Measurements from ENCODE around the gene MAGT1. TPM values are rescaled to one million over a fixed set of nuclear protein-coding genes. Genes with fewer than 3 reads are reported as not detected.
"Not testable (repeated sequence)": the region's sequence is repeated elsewhere in the genome, so short reads cannot be mapped to it uniquely, and the experiment has no call there.

MAGT1 gene
- total RNA-seq: 55.6 TPM
- long read RNA-seq, full-length matches to known transcripts: 3 of 10 reads
- long read RNA-seq, partial matches to known transcripts: 2 of 10 reads
- long read RNA-seq, other reads (novel, unspliced or antisense): 5 of 10 reads

DNA sequence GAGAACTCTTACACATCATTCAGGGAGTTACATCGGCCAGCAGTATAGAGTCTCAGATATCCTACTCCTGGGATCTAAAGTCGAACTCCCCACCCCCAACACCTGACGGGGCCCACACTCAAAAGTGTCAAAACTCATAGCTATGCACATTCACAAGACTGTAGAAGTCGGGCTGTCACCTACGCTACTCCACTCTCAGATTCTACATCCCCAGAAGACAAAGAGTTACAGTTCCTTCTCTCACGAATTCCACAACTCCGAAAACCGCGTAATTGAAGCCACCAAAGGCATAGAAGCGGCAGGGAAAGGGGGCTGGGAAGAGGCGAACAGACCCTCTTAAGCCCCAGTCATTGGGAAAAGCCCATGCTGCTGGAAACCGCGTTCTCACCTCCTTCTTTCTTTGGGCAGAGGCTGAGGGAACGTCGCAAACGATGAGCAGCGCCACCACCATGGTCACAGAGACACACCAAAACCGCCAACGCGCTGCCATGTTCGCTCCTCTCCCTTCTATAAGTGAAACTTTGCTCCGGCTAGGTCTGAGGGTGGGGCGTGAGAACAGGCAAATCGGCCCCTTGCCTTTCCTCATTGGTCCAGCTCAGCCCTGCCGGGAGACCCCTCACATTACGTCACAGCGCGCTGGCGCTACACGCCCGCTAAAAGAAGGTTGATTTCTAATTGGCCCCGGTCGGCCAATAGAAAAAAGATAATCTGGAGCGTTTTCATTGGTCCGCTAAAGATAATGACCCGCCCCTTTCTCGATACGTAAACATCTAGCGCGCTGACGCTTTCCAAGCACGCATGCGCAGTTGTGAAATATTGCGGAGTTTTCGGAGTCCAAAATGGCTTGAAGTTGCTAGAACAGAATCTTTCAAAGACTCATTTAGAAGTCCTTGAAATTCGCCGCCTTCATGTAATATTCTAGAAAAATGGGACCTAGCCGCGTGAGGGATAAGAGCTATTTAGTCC lies at the start of gene MAGT1:
MAGT1 (minus strand) TSS at position 515 of the 966 bp plus-strand sequence; CDS start at position 490, 25 bp downstream.
- peak; percentile 94 for DNase-seq (ENCODE audit: missing footprints)
- intact Hi-C loops (cut with DNase I): loop anchor here (10.0 kb wide), 1 partner anchor 450 kb away; the partner anchor contains the start of gene FGF16

DNA sequence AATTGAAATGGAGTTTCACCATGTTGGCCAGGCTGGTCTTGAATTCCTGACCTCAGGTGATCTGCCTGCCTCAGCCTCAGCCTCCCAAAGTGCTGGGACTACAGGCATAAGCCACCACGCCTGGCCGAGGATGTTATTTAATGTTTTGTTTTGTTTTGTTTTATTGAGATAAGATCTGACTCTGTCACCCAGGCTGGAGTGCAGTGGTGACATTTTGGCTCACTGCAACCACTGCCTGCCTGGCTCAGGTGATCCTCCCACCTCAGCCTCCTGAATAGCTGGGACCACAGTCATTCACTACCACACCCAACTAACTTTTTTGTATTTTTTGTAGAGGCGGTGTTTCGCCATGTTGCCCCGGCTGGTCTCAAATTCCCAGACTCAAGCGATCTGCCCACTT lies 49.8 kb upstream of the MAGT1 start:
- DNase-seq (ENCODE audit: missing footprints); ATAC-seq; intact Hi-C loops (cut with DNase I): not testable (repeated sequence)

More for the DNA sequence above, at the start of gene MAGT1:
- ATAC-seq: peak; percentile 97

GRCh38 chrX:77938083-77938680 lies 42.9 kb upstream of the MAGT1 start:
- intact Hi-C loops (cut with DNase I): no loop called here
- DNase-seq (ENCODE audit: missing footprints): no peak
- ATAC-seq: no peak

DNA sequence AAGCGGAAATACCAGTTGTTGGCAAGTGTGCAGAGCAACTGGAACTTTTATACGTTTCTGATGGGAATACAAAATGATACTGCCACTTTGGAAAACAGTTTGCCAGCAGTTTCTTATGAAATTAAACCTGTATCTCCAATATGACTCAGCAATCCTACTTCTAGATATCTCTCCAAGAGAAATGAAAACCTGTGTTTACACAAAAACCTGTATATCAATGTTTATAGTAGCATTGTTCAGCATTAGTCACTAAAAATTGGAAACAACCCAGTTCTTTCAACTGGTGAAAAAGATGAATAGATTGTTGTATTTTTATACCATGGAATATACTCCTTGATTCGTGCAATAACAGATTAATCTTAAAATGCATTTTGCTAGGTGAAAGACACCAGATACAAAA lies 42.1 kb upstream of the MAGT1 start:
- DNase-seq (ENCODE audit: missing footprints) (no peak), ATAC-seq (no peak)
- intact Hi-C loops (cut with DNase I): no loop called here

GRCh38 chrX:77936299-77936698 lies 41.1 kb upstream of the MAGT1 start:
- DNase-seq (ENCODE audit: missing footprints) (no peak), ATAC-seq (no peak)
- intact Hi-C loops (cut with DNase I): no loop called here

GRCh38 chrX:77935886-77936285 lies 40.7 kb upstream of the MAGT1 start:
- DNase-seq (ENCODE audit: missing footprints) (no peak), ATAC-seq (no peak)
- intact Hi-C loops (cut with DNase I): no loop called here

DNA sequence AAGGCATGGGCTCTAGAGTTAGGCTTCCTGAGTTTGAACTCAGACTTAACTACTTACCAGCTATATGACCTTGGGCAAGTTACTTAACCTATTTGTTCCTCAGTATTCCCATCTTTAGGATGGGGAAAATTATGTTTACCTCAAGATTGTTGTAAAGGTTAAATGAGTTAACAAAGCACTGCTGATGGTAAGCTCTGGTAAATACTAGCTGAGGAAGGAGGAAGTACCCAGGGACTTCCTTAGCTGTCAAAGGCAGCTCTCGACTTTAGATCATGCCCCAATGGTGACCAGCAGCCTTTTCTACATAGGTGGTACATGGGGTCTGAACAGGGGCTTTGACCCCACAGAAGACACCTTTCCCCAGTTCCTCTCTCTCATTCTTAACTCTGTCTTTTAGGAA lies 35.3 kb upstream of the MAGT1 start:
- DNase-seq (ENCODE audit: missing footprints): no peak
- intact Hi-C loops (cut with DNase I): no loop called here
- no peak for ATAC-seq

DNA sequence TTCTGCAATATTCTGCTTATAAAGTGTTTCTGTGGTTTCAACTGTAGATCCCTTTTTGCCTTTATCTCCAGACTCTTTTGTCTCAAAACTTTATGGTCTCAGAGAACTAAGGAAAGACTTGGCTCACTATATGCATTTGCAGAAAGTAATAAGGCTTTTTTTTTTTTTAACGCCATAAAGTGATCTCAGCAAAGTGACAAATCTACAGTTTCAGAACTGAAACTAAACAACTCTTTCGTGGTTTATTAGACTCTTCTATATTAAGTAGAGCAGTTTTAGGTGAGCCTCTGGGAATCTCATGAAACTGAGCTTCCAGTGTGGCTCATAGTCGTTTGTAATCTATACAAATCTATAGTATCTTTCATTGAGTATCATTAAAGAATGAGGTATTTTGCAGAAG lies 30.5 kb upstream of the MAGT1 start:
- ATAC-seq (no peak), DNase-seq (ENCODE audit: missing footprints) (no peak)
- intact Hi-C loops (cut with DNase I): no loop called here

DNA sequence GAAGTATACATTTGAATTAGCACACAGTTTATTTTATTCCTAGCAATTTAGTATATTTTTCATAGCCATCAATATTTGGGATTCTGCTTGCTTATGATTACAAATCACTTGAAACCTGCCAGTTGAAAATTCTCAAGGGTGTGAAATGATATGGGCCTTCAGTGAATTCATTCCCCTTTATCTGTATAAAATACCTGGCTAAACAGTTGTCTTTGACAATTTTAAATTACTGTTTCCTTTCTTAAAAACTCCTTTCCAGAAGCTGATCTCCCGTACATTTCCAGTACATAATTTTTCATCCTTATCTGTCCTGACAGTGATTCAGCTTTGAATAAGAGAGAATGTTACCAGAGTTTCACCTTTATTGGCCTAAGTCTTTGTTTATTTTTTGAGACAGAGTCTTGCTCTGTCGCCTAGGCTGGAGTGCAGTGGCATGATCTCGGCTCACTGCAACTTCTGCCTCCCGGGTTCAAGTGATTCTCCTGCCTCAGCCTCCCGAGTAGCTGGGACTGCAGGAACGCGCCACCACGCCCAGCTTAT lies 29.2 kb upstream of the MAGT1 start:
- ATAC-seq (no peak), DNase-seq (ENCODE audit: missing footprints) (no peak)
- intact Hi-C loops (cut with DNase I): no loop called here

- ATAC-seq: no peak
- intact Hi-C loops (cut with DNase I): no loop called here
Measured at GRCh38 chrX:77922787-77923186, 27.6 kb upstream of the MAGT1 start.

DNA sequence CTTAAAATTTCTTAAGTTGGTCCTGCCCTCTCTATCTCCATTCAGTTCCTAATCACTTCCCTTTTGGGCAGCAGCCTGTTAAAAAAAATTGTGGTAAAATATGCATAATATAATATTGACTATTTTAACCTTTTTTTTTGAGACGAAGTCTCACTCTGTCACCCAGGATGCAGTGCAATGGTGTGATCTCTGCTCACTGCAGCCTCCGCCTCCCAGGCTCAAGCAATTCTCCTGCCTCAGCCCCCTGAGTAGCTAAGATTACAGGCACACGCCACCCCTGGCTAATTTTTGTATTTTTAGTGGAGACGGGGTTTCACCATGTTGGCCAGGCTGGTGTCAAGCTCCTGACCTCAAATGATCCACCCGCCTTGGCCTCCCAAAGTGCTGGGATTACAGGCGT lies 24.1 kb upstream of the MAGT1 start:
- ATAC-seq; intact Hi-C loops (cut with DNase I); DNase-seq (ENCODE audit: missing footprints): not testable (repeated sequence)

More at GRCh38 chrX:77922787-77923186, 27.6 kb upstream of the MAGT1 start:
- DNase-seq (ENCODE audit: missing footprints): no peak

- ATAC-seq: peak; percentile 31
- intact Hi-C loops (cut with DNase I): no loop called here
- no peak for DNase-seq (ENCODE audit: missing footprints)
Measured at GRCh38 chrX:77918568-77918967, 23.3 kb upstream of the MAGT1 start.

- intact Hi-C loops (cut with DNase I): no loop called here
- ATAC-seq (no peak), DNase-seq (ENCODE audit: missing footprints) (no peak)
Measured at GRCh38 chrX:77917294-77917933, 22.2 kb upstream of the MAGT1 start.

GRCh38 chrX:77910108-77910840 lies 15.0 kb upstream of the MAGT1 start, which contains the start of gene ATP7A:
ATP7A (plus strand) TSS chrX:77910693; CDS start chrX:77971642, 60,949 bp downstream.
- DNase-seq (ENCODE audit: missing footprints) (peak; percentile 95), ATAC-seq (peak; percentile 97)
- intact Hi-C loops (cut with DNase I): loop anchor here (5.0 kb wide), 1 partner anchor 112 kb away; no protein-coding TSS in a partner anchor

GRCh38 chrX:77901506-77901905 lies 6.3 kb upstream of the MAGT1 start:
- ATAC-seq (no peak), DNase-seq (ENCODE audit: missing footprints) (no peak)
- intact Hi-C loops (cut with DNase I): no loop called here

- DNase-seq (ENCODE audit: missing footprints): no peak
- intact Hi-C loops (cut with DNase I): no loop called here
- ATAC-seq: no peak
Measured at GRCh38 chrX:77900688-77901087, 5.5 kb upstream of the MAGT1 start.

DNA sequence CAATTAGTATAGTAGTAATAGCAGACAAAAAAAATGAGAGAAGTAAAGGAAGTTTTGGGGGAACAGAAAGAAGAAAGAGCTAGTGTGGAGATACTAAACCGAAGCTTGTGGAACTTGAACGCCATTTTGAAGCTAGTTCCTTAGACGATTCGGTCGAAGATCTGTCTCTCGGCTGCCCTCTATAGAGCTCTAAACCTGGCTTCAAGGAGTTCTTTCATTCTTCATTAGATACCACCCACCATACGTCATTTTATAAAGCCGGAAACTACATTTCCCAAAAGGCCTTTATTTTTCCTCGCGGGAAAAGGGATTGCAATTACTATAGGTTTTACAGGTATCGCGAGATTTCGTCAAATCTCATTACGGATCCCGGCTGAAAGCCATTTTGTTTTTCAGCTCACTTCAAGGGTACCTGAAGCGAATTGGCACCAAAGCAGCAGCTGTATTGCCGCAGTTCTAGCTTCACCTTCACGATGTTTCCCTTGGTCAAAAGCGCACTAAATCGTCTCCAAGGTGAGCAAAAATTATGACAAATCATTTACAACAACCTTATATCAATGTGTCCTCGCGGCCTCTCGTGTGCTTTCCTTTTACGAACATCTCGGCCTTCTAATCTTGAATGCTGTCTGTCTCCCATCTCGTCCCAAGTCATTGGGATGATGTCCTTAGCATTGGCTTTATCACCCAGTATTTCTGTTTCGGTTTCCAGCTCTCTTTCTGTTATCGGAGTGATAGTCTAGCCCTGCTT lies 4.0 kb upstream of the MAGT1 start, which contains the start of gene COX7B:
COX7B (plus strand) TSS at position 388 of the 748 bp plus-strand sequence; CDS start at position 474, 86 bp downstream.
- peak; percentile 84 for ATAC-seq
- DNase-seq (ENCODE audit: missing footprints): no peak
- intact Hi-C loops (cut with DNase I): loop anchor here (10.0 kb wide), 1 partner anchor 454 kb away; the partner anchor contains the start of gene FGF16
